Measurements from ENCODE around the gene FXYD2. TPM values are rescaled to one million over a fixed set of nuclear protein-coding genes. Genes with fewer than 3 reads are reported as not detected.
A peak's percentile ranks its signal among the peaks of the same experiment; 100 is the strongest.

Gene FXYD2
- total RNA-seq, 2 donors from 2014 or later, result 2.4 to 3.7 TPM

DNA sequence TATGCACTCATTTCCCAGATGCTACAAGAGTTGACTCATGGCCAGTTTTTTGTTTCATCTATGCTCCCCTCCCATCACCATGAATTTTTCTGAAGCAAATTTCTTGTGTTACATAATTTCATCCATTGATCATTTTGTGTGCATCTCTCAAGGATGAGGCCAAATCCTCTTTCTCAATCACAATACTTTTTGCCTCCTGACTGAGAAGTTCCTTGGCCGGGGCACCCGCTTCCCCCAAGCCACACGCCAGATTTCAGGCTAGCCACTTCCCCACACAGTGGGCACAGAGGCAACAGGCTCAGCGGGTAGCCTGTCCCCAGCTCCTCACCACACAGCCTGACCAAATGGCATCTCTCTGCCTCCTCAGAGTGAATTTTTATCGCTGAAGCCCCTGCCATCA lies 17.7 kb downstream of the FXYD2 start:
- Mint-ChIP-seq H3K27me3 (ENCODE audit: low read depth) (no peaks in the 10 kb centered on the region), H3K4me3 (no peak overlapping the region), H3K27ac (no peak overlapping the region), H3K4me1 (ENCODE audit: low read depth) (peaks cover 13% of the 10 kb centered on the region), H3K9me3 (no peaks in the 10 kb centered on the region), H3K36me3 (ENCODE audit: insufficient read depth in 2 of 2) (no peaks in the 10 kb centered on the region)
- DNase-seq (no peak), ATAC-seq (replicated peaks in 1 of 2) (no peak)

- no peak for ATAC-seq (replicated peaks in 1 of 2)
- no peaks in the 10 kb centered on the region for H3K9me3 Mint-ChIP-seq
- no peak overlapping the region for H3K4me3 Mint-ChIP-seq
- H3K27me3 Mint-ChIP-seq (ENCODE audit: low read depth), result no peaks in the 10 kb centered on the region
- peaks cover 13% of the 10 kb centered on the region for H3K4me1 Mint-ChIP-seq (ENCODE audit: low read depth)
- DNase-seq, result no peak
- H3K27ac Mint-ChIP-seq, result no peak overlapping the region
- H3K36me3 Mint-ChIP-seq (ENCODE audit: insufficient read depth in 2 of 2), result no peaks in the 10 kb centered on the region
Observed at GRCh38 chr11:117805045-117805444, 19.5 kb downstream of the FXYD2 start.

- ATAC-seq (replicated peaks in 1 of 2), result no peak
- Mint-ChIP-seq H3K4me3 (no peak overlapping the region), H3K27ac (no peak overlapping the region)
Observed at GRCh38 chr11:117803896-117804295, 20.6 kb downstream of the FXYD2 start.

DNA sequence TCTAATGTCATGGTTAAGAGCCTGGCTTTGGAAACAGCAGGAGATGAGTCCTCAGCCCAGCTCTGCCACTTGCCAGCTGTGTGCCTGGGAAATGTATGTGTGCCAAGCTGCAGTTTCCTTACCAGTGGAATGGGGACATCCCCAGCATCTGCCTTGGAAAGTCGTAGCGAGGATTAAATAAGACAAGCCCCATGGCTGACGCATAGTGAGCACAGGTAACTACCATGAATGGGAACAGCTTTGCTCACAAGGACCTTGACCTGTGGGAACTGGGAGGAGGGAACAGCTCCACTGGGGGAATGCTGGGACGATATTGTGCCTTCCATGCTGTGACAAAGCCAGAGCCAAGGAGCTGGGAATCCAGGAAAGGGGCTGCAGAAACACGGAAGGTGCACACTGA lies 24.9 kb downstream of the FXYD2 start:
- H3K27me3 Mint-ChIP-seq (ENCODE audit: low read depth), result peaks cover 45% of the 10 kb centered on the region
- no peak overlapping the region for H3K27ac Mint-ChIP-seq
- peaks cover 15% of the 10 kb centered on the region for H3K4me1 Mint-ChIP-seq (ENCODE audit: low read depth)
- H3K9me3 Mint-ChIP-seq, result no peaks in the 10 kb centered on the region
- DNase-seq (no peak), ATAC-seq (replicated peaks in 1 of 2) (no peak)
- no peak overlapping the region for H3K4me3 Mint-ChIP-seq
- peaks cover 0 to 3% of the 10 kb centered on the region in 2 donors for H3K36me3 Mint-ChIP-seq (ENCODE audit: insufficient read depth in 2 of 2)

More at GRCh38 chr11:117803896-117804295, 20.6 kb downstream of the FXYD2 start:
- no peaks in the 10 kb centered on the region for H3K36me3 Mint-ChIP-seq (ENCODE audit: insufficient read depth in 2 of 2)
- no peaks in the 10 kb centered on the region for H3K9me3 Mint-ChIP-seq
- DNase-seq, result no peak
- H3K4me1 Mint-ChIP-seq (ENCODE audit: low read depth), result peaks cover 2% of the 10 kb centered on the region
- H3K27me3 Mint-ChIP-seq (ENCODE audit: low read depth), result peaks cover 11% of the 10 kb centered on the region

DNA sequence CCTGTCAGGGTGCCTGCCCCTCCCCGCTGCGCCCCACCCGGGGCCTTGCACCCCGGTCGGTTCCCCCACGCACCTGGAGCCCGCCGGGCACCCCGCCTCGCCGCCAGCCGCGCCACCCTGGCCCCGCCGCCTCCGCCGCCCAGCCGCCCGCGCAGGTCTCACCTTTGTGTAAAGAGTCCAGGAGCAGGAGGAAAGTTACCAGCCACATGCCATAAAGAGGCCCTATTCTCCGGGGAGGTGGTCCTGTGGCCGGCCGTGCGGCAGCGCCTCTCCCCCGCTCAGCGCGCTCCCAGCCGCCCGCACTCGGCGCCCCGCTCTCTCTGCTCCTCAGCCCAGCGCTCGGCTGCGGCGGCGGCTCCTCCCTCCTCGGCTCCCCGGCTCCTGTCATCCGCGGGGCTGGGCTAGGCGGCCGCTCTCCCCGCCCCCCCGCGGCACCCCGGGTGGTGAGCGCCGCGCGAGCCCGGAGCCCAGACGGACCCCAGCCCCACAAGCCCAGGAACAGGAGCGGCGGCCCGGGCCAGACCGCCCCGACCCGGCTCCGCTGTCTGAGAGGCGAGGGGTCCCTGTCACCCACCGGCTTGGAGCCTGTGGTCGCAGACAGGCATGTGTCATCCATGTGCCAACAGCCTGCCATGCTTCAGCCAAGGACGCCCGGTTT lies 27.5 kb downstream of the FXYD2 start, which contains the start of gene DSCAML1:
Gene DSCAML1, minus strand, starts transcription at position 345 of the 658 bp plus-strand sequence. Its CDS starts 137 bp downstream, at position 208.
- ATAC-seq (replicated peaks in 1 of 2), result peak; percentile 90 to 93
- H3K4me1 Mint-ChIP-seq (ENCODE audit: low read depth), result peaks cover 15% of the 10 kb centered on the region
- H3K27ac Mint-ChIP-seq, result no peak within 1 kb of the TSS
- peak; percentile 56 to 59 for DNase-seq
- peaks cover 0 to 3% of the 10 kb centered on the region in 2 donors for H3K36me3 Mint-ChIP-seq (ENCODE audit: insufficient read depth in 2 of 2)
- H3K9me3 Mint-ChIP-seq, result no peaks in the 10 kb centered on the region
- peaks cover 68% of the 10 kb centered on the region for H3K27me3 Mint-ChIP-seq (ENCODE audit: low read depth)
- peak within 1 kb of the TSS; percentile 69 to 73 for H3K4me3 Mint-ChIP-seq

DNA sequence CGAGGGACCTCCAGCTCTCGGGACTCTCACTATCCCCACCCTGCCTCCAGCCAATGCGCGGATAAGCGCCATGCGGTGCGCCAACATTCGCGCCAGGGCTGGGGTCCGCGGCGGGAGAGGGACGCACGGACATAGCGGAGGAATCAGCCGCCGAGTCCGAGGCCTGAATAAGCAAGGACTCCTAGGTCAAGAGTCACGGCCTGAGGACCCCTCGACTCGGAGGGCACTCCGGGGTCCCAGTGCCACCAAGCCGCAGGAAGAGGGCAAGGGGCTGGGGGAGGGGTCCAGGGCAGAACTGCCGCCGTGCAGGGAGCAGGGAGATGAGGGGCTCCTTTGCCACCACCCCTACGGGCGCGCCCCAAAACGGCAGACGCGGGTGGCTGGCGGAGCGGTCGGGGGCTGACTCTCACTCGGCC lies 28.1 kb downstream of the FXYD2 start:
- peaks cover 15% of the 10 kb centered on the region for H3K4me1 Mint-ChIP-seq (ENCODE audit: low read depth)
- H3K36me3 Mint-ChIP-seq (ENCODE audit: insufficient read depth in 2 of 2), result peaks cover 0 to 3% of the 10 kb centered on the region in 2 donors
- H3K9me3 Mint-ChIP-seq, result no peaks in the 10 kb centered on the region
- ATAC-seq (replicated peaks in 1 of 2) (peak; percentile 10 to 28), DNase-seq (no peak)
- H3K27me3 Mint-ChIP-seq (ENCODE audit: low read depth), result peaks cover 71% of the 10 kb centered on the region
- no peak overlapping the region for H3K27ac Mint-ChIP-seq
- peak overlapping the region; percentile 63 to 73 for H3K4me3 Mint-ChIP-seq

DNA sequence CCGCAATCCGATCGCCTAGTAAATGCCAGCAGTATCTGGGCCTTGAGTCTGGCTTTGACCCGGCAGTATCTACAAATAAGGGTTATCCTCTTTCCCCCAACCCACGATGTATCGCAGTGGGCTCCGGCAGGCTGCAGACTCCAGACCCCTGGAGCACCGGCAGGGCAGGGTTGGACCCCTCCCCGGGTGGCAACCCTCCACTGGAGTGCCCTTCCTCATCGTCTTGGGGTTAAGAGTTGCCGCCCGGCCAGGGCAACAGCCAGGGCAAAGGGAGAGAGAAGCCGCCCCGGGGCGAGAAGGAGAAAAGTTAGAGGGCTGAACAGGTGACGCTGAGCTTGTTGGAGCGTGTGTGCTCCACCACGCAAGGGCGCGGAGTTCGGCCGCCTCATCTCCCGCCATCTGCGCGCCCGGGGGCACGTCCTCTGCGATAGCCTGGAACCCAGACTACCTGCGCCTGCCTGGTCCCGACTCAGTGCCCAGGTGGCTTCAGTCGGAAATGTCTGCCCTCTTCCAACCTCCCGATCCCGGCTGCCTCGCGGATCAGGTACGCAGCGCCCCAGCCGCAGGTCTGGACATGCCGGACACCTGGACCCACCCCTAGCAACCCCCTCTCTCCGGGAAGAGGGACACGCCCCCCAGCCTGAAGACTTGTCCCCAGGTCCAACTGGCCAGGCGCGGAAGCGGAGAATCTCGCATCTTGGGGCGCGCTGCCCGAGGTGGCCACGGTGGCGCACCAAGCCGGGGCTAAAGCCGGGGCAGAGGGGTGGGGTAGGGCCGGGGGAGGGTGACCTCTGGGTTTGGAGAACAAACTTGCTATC lies 28.7 kb downstream of the FXYD2 start:
- H3K36me3 Mint-ChIP-seq (ENCODE audit: insufficient read depth in 2 of 2), result peaks cover 0 to 3% of the 10 kb centered on the region in 2 donors
- ATAC-seq (replicated peaks in 1 of 2), result no peak
- H3K27me3 Mint-ChIP-seq (ENCODE audit: low read depth), result peaks cover 76% of the 10 kb centered on the region
- peaks cover 15% of the 10 kb centered on the region for H3K4me1 Mint-ChIP-seq (ENCODE audit: low read depth)
- DNase-seq, result no peak
- no peak overlapping the region for H3K27ac Mint-ChIP-seq
- H3K9me3 Mint-ChIP-seq, result no peaks in the 10 kb centered on the region
- peak overlapping the region; percentile 63 to 73 for H3K4me3 Mint-ChIP-seq

- H3K36me3 Mint-ChIP-seq (ENCODE audit: insufficient read depth in 2 of 2), result peaks cover 0 to 3% of the 10 kb centered on the region in 2 donors
- H3K4me3 Mint-ChIP-seq, result peak overlapping the region; percentile 63 to 73
- DNase-seq (no peak), ATAC-seq (replicated peaks in 1 of 2) (no peak)
- H3K27me3 Mint-ChIP-seq (ENCODE audit: low read depth), result peaks cover 80% of the 10 kb centered on the region
- H3K9me3 Mint-ChIP-seq, result no peaks in the 10 kb centered on the region
- no peak overlapping the region for H3K27ac Mint-ChIP-seq
- H3K4me1 Mint-ChIP-seq (ENCODE audit: low read depth), result peaks cover 15% of the 10 kb centered on the region
Observed at GRCh38 chr11:117794772-117795629, 29.5 kb downstream of the FXYD2 start.

GRCh38 chr11:117794135-117794534 lies 30.4 kb downstream of the FXYD2 start:
- Mint-ChIP-seq H3K9me3 (no peaks in the 10 kb centered on the region), H3K4me1 (ENCODE audit: low read depth) (peaks cover 15% of the 10 kb centered on the region), H3K27ac (no peak overlapping the region), H3K36me3 (ENCODE audit: insufficient read depth in 2 of 2) (peaks cover 0 to 3% of the 10 kb centered on the region in 2 donors), H3K4me3 (no peak overlapping the region), H3K27me3 (ENCODE audit: low read depth) (peaks cover 74% of the 10 kb centered on the region)
- no peak for ATAC-seq (replicated peaks in 1 of 2)
- no peak for DNase-seq

- no peak overlapping the region for H3K27ac Mint-ChIP-seq
- H3K27me3 Mint-ChIP-seq (ENCODE audit: low read depth), result peaks cover 72% of the 10 kb centered on the region
- DNase-seq, result no peak
- H3K4me1 Mint-ChIP-seq (ENCODE audit: low read depth), result peaks cover 15% of the 10 kb centered on the region
- no peak for ATAC-seq (replicated peaks in 1 of 2)
- H3K4me3 Mint-ChIP-seq, result no peak overlapping the region
- H3K36me3 Mint-ChIP-seq (ENCODE audit: insufficient read depth in 2 of 2), result peaks cover 0 to 3% of the 10 kb centered on the region in 2 donors
- no peaks in the 10 kb centered on the region for H3K9me3 Mint-ChIP-seq
Observed at GRCh38 chr11:117793583-117793982, 31.0 kb downstream of the FXYD2 start.

- H3K4me3 Mint-ChIP-seq, result no peak overlapping the region
- ATAC-seq (replicated peaks in 1 of 2) (no peak), DNase-seq (no peak)
- no peaks in the 10 kb centered on the region for H3K9me3 Mint-ChIP-seq
- peaks cover 15% of the 10 kb centered on the region for H3K4me1 Mint-ChIP-seq (ENCODE audit: low read depth)
- no peak overlapping the region for H3K27ac Mint-ChIP-seq
- peaks cover 69% of the 10 kb centered on the region for H3K27me3 Mint-ChIP-seq (ENCODE audit: low read depth)
- H3K36me3 Mint-ChIP-seq (ENCODE audit: insufficient read depth in 2 of 2), result peaks cover 0 to 3% of the 10 kb centered on the region in 2 donors
Observed at GRCh38 chr11:117792992-117793391, 31.6 kb downstream of the FXYD2 start.

GRCh38 chr11:117792241-117792640 lies 32.3 kb downstream of the FXYD2 start:
- Mint-ChIP-seq H3K27ac (no peak overlapping the region), H3K27me3 (ENCODE audit: low read depth) (peaks cover 67% of the 10 kb centered on the region), H3K36me3 (ENCODE audit: insufficient read depth in 2 of 2) (no peaks in the 10 kb centered on the region), H3K9me3 (no peaks in the 10 kb centered on the region), H3K4me3 (no peak overlapping the region), H3K4me1 (ENCODE audit: low read depth) (peaks cover 10% of the 10 kb centered on the region)
- ATAC-seq (replicated peaks in 1 of 2) (no peak), DNase-seq (no peak)

GRCh38 chr11:117790279-117790678 lies 34.3 kb downstream of the FXYD2 start:
- Mint-ChIP-seq H3K27me3 (ENCODE audit: low read depth) (peaks cover 67% of the 10 kb centered on the region), H3K4me1 (ENCODE audit: low read depth) (no peaks in the 10 kb centered on the region), H3K36me3 (ENCODE audit: insufficient read depth in 2 of 2) (no peaks in the 10 kb centered on the region), H3K4me3 (no peak overlapping the region), H3K9me3 (no peaks in the 10 kb centered on the region), H3K27ac (no peak overlapping the region)
- no peak for DNase-seq
- no peak for ATAC-seq (replicated peaks in 1 of 2)
